Measurements from ENCODE around the gene ZNF221.

DNA sequence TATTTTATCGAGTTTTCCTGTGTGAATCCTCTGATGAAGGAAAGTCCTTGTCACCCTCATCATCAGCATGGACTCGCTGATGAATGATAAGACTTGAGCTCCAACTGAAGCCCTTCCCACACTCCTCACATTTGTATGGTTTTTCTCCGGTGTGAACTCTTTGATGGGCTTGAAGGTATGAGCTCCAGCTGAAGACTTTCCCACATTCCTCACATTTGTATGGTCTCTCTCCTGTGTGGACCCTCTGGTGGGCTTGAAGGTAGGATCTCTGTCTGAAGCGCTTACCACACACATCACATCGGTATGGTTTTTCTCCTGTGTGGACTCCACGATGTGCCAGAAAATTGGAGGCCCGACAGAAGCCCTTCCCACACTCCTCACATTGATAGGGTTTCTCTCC is 37.6 kb upstream of the ZNF221 start:
- TF ChIP-seq EZH2 (IDR thresholded peaks at IDR 0.05; ENCODE audit: borderline replicate concordance, low read depth, low read length, severe bottlenecking) = no peak
- no peak for TF ChIP-seq CTCF (IDR thresholded peaks at IDR 0.05; ENCODE audit: extremely low read depth in 1 of 2, insufficient read depth in 1 of 2, low read depth in 1 of 2, low read length in 2 of 2)
- TF ChIP-seq JUN (IDR thresholded peaks at IDR 0.05; ENCODE audit: borderline replicate concordance, insufficient read depth, insufficient read length, low read depth) = no peak
- no peak for TF ChIP-seq POLR2A (IDR thresholded peaks at IDR 0.05; ENCODE audit: low read depth, low read length)
- TF ChIP-seq MYC (IDR thresholded peaks at IDR 0.05; ENCODE audit: low read depth, low read length) = no peak
- TF ChIP-seq POLR2AphosphoS5 (IDR thresholded peaks at IDR 0.05; ENCODE audit: insufficient read depth, low read depth, low read length) = no peak
- TF ChIP-seq, protein P1, sequence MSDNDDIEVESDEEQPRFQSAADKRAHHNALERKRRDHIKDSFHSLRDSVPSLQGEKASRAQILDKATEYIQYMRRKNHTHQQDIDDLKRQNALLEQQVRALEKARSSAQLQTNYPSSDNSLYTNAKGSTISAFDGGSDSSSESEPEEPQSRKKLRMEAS (IDR thresholded peaks at IDR 0.05; ENCODE audit: insufficient read depth, insufficient read length) = no peak
- TF ChIP-seq FOS (IDR thresholded peaks at IDR 0.05; ENCODE audit: borderline replicate concordance, insufficient read depth, low read length) = no peak
